WTC11 (cell line): ENCODE measurements around the gene HOXD13. TPM values are rescaled to one million over a fixed set of nuclear protein-coding genes. Genes with fewer than 3 reads are reported as not detected.

ENCODE experiments used
- ATAC-seq: fragments of 200-7000 bp; cut with Tn5 transposase; 2 replicates; pipeline ENCODE4 v1.10.0; 2021; ENCODE audit warnings: mild to moderate bottlenecking, moderate library complexity
- CTCF ChIA-PET: fragments of 300-600 bp; sonication (Branson Sonifier 250); formaldehyde crosslinking; loops from one replicate; lab custom pipeline; 2021; ENCODE audit warnings: antibody characterized with exemption; lab: Charles Lee
- POLR2A ChIA-PET: fragments of 350-600 bp; sonication (Branson Sonifier 250); formaldehyde crosslinking; loops from one replicate; lab custom pipeline; 2021; ENCODE audit warnings: antibody characterized with exemption; lab: Charles Lee
- DNase-seq: peaks from one replicate; pipeline ENCODE4 v3.0.0; 2021; ENCODE audit warnings: low spot score
- H3K27ac Mint-ChIP-seq: 2 replicates; pipeline ENCODE4 v1.8.0; 2021; ENCODE audit warnings: mixed read lengths
- H3K27me3 Mint-ChIP-seq: 2 replicates; pipeline ENCODE4 v1.8.0; 2021; ENCODE audit warnings: low read depth, mild to moderate bottlenecking, moderate library complexity, mixed read lengths
- H3K36me3 Mint-ChIP-seq: 2 replicates; pipeline ENCODE4 v1.8.0; 2021; ENCODE audit warnings: mixed read lengths
- H3K4me1 Mint-ChIP-seq: 2 replicates; pipeline ENCODE4 v1.8.0; 2022; ENCODE audit warnings: mixed read lengths
- H3K4me3 Mint-ChIP-seq: 2 replicates; pipeline ENCODE4 v1.8.0; 2021; ENCODE audit warnings: mild to moderate bottlenecking, moderate library complexity, mixed read lengths
- H3K9me3 Mint-ChIP-seq: 2 replicates; pipeline ENCODE4 v1.8.0; 2021; ENCODE audit warnings: mixed read lengths
- AR ChIP-seq: fragments of 250-450 bp; sonication (Bioruptor Pico); IDR thresholded peaks from 2 replicates; pipeline ENCODE4 v1.9.0; 2021; ENCODE audit warnings: mild to moderate bottlenecking
- ARID4B ChIP-seq: sonication (generic); formaldehyde crosslinking; IDR thresholded peaks from 2 replicates; pipeline ENCODE4 v1.8.0; 2023; ENCODE audit warnings: missing genetic modification reagents, mild to moderate bottlenecking, borderline replicate concordance
- ATF6 ChIP-seq: sonication (generic); formaldehyde crosslinking; IDR thresholded peaks from 2 replicates; pipeline ENCODE4 v1.8.1; 2023; ENCODE audit warnings: mild to moderate bottlenecking, missing genetic modification reagents
- HMGXB4 ChIP-seq: sonication (generic); formaldehyde crosslinking; IDR thresholded peaks from 2 replicates; pipeline ENCODE4 v1.8.1; 2023; ENCODE audit warnings: mild to moderate bottlenecking, moderate library complexity, missing genetic modification reagents
- IRF2 ChIP-seq: sonication (generic); formaldehyde crosslinking; IDR thresholded peaks from 2 replicates; pipeline ENCODE4 v1.8.0; 2022; ENCODE audit warnings: low read depth, missing genetic modification reagents, borderline replicate concordance
- KAT7 ChIP-seq: sonication (generic); formaldehyde crosslinking; IDR thresholded peaks from 2 replicates; pipeline ENCODE4 v1.8.1; 2023; ENCODE audit warnings: missing genetic modification reagents, mild to moderate bottlenecking, borderline replicate concordance
- MYBL2 ChIP-seq: sonication (generic); formaldehyde crosslinking; IDR thresholded peaks from 2 replicates; pipeline ENCODE4 v1.8.1; 2023; ENCODE audit warnings: mild to moderate bottlenecking, moderate library complexity, missing genetic modification reagents
- NR1H2 ChIP-seq: sonication (generic); formaldehyde crosslinking; IDR thresholded peaks from 2 replicates; pipeline ENCODE4 v1.9.0; 2021; ENCODE audit warnings: mild to moderate bottlenecking, moderate library complexity, missing genetic modification reagents
- PRDM15 ChIP-seq: sonication (generic); formaldehyde crosslinking; IDR thresholded peaks from 2 replicates; pipeline ENCODE4 v1.8.0; 2022; ENCODE audit warnings: missing genetic modification reagents
- SMAD4 ChIP-seq: sonication (generic); formaldehyde crosslinking; IDR thresholded peaks from 2 replicates; pipeline ENCODE4 v1.8.0; 2022; ENCODE audit warnings: mild to moderate bottlenecking, missing genetic modification reagents
- TP53 ChIP-seq: sonication (generic); formaldehyde crosslinking; IDR thresholded peaks from 2 replicates; pipeline ENCODE4 v1.8.1; 2023; ENCODE audit warnings: mild to moderate bottlenecking, missing genetic modification reagents
- USF1 ChIP-seq: sonication (generic); formaldehyde crosslinking; IDR thresholded peaks from 2 replicates; pipeline ENCODE4 v1.8.0; 2022; ENCODE audit warnings: mild to moderate bottlenecking, missing genetic modification reagents
- ZMAT4 ChIP-seq: fragments of 250-450 bp; sonication (Bioruptor Pico); IDR thresholded peaks from 2 replicates; pipeline ENCODE4 v1.9.0; 2021; ENCODE audit warnings: mild to moderate bottlenecking
- total RNA-seq: library from RNA; stranded (reverse); gene quantifications from 3 replicates; pipeline ENCODE4 v1.2.3, GENCODE V29; 2021

The HOXD13 gene
- total RNA-seq, 1 experiment from 2014 or later, result not detected

- TF ChIP-seq KAT7 (no peak), MYBL2 (CRISPR knock-in tag) (no peak)
- ChIA-PET CTCF (interaction anchor here (1.4 to 1.9 kb wide), 2 partner anchors 8 to 25 kb away, joined by 4 to 12 read pairs; no protein-coding TSS in a partner anchor), POLR2A (no interaction called here)
- H3K4me3 Mint-ChIP-seq, result no peak overlapping the region
- H3K9me3 Mint-ChIP-seq, result no peaks in the 10 kb centered on the region
- H3K27me3 Mint-ChIP-seq, result peaks cover 100% of the 10 kb centered on the region
- ATAC-seq, result no peak
- no peaks in the 10 kb centered on the region for H3K36me3 Mint-ChIP-seq
- H3K4me1 Mint-ChIP-seq, result peaks cover 32% of the 10 kb centered on the region
- no peak for DNase-seq
- no peak overlapping the region for H3K27ac Mint-ChIP-seq
These were observed 20.2 kb upstream of the HOXD13 start for GRCh38 chr2:176072292-176072669.

GRCh38 chr2:176072951-176073904 is 19.3 kb upstream of the HOXD13 start:
- Mint-ChIP-seq H3K27me3 (peaks cover 100% of the 10 kb centered on the region), H3K4me3 (no peak overlapping the region), H3K9me3 (no peaks in the 10 kb centered on the region), H3K27ac (no peak overlapping the region), H3K4me1 (peaks cover 26% of the 10 kb centered on the region), H3K36me3 (no peaks in the 10 kb centered on the region)
- peak; percentile 57 for ATAC-seq
- TF ChIP-seq ARID4B, result no peak
- TF ChIP-seq IRF2, result no peak
- TF ChIP-seq AR (CRISPR knock-in tag), result no peak
- TF ChIP-seq USF1 (CRISPR knock-in tag), result no peak
- no peak for TF ChIP-seq HMGXB4 (CRISPR knock-in tag)
- TF ChIP-seq ATF6, result no peak
- TF ChIP-seq SMAD4 (CRISPR knock-in tag), result no peak
- no peak for TF ChIP-seq NR1H2 (CRISPR knock-in tag)
- TF ChIP-seq ZMAT4 (CRISPR knock-in tag), result no peak
- no peak for TF ChIP-seq TP53 (CRISPR knock-in tag)
- TF ChIP-seq PRDM15 (CRISPR knock-in tag), result no peak
- ChIA-PET CTCF (no interaction called here), POLR2A (interaction anchor here (0.6 kb wide), 1 partner anchor 250 kb away, joined by 3 read pairs; no protein-coding TSS in a partner anchor)
- no peak for DNase-seq
